ENCODE measurements around the gene SFT2D1.
A peak's percentile ranks its signal among the peaks of the same experiment; 100 is the strongest.

Gene SFT2D1

DNA sequence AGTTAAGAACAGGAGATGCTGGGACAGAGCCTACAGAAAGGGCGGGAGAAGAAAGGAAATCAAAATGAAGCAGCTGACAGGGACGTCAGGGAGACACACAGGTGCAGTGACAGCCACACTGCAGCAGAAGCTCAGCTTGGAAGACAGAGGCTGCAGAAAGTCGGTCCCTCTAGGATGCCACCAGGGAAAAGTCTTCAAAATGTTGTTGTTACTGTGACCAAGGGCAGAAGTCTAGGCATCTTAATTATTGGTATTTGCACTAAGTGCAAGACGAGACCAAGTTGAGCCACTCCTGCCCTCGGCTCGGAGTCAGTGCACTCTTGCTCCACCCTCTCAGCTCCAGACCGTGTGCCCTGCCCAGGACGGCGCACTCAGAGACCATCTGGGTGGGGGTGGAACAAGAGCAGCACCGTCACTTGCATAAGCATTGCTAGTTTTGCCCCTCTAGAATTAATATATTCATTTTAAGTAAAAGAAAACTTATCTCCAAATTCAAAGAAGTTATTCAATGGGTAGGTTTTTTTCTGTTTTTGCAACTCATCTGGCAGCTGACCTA is 36.7 kb downstream of the SFT2D1 start:
- no peak for DNase-seq

GRCh38 chr6:166304106-166304505 is 38.2 kb downstream of the SFT2D1 start:
- DNase-seq = no peak

GRCh38 chr6:166301611-166302529 is 40.5 kb downstream of the SFT2D1 start:
- no peak for DNase-seq

DNA sequence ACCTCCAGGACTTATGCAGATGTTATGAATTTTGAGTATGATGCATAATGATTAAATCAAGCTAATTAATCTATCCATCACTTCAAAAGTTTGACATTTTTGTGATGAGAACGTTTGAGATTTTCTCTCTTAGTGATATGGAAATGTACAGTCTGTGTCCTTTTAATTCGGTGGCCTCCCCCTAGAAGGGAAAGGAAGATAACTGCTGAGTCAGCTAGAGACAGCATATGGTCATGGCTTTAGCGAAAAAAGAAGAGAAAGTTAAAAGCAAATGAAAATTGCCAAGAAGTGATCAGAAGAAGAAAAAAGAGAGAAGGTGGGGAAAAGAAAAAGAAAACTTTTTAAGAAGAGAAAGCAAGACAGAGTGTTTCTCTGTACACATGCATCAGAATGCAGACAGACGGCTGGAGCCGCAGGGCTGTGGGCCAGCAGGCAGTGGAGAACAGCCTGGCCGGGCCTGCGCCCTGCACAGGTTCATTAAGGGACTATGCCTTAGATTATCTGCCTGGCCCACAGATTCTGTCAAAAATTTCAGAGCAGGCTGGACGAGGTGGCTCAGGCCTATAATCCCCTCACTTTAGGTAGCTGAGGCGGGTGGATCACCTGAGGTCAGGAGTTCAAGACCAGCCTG is 41.9 kb downstream of the SFT2D1 start:
- DNase-seq = no peak

GRCh38 chr6:166297606-166298005 is 44.7 kb downstream of the SFT2D1 start:
- no peak for DNase-seq

DNA sequence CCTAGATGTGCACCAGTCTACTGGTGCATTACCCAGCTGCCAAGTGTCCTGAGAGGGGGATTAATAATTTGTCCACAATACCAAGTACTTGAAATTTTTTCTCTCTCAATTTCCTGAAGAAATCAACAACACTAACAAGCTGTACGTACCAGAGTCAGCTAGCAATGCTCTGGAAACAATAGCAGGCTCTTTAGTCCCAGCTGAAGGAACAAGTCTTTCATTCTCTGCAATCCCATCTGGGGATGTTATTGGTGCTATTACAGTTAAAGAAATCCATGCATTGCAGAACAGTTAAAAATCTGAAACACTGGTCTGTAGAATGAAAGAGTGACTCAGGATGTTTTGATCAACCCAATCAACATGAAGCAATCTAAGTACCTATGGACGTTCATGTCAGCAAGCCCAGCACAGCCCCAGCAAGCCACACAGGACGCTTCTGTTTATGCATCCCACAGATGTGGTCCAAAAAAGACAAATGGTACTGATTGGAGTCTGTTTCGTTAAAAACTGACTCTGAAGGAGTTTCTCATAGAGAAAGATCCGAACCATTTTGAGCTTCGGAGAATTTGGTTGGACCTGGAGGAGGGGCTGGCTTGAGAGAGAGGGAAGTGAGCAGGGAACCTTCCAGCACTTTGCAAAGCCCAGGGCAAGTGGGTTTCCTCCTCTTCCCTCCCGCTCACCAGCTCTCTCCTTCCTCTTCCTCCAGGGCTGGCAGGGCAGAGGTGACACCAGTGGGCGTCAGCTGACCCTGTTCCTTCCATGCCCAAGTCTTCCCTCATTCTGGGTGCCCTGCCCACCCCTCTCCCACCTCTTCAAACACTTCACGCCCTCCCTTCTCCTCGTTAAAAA is 46.1 kb downstream of the SFT2D1 start:
- no peak for DNase-seq

- no peak for DNase-seq
These were observed 48.4 kb downstream of the SFT2D1 start for GRCh38 chr6:166293731-166294584.

DNA sequence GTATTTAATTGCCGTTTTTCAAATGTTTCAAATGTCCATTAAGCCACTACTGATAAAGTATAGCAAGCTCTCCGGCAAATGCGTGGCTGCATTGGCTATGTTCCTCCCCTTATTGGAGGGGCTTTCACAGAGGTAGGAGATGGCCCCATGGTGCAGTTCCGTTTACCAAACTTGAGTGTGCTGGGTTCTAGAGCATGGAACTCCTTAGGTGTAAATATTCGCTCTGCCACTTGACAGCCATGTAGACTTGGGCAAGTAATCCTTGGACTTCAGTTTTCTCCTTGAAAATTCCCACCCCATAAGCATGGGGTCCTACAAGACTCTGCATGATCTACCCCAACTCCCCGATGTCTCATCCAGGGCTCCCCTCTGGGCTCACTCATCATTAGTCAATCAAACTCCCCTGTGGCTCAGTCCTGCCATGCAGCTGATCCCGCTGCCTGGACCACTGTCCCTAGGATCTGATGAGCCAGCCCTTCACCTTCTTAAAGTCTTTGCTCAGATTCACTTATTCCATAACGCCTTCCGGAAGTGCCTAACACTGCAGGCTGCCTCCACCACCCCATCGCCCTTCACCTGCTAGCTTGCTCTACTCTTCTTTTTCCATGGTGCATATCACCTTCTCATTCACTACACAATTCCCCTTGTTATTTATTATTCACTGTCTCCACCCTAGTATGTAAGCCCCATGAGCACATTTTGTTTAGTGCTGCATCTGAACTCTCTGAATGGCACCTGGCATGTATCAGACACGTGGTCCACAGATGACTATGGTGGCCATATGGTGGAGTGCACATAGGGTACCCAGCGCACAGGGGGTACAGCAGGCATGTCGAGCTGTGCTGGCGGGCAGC is 52.9 kb downstream of the SFT2D1 start:
- DNase-seq = no peak

DNA sequence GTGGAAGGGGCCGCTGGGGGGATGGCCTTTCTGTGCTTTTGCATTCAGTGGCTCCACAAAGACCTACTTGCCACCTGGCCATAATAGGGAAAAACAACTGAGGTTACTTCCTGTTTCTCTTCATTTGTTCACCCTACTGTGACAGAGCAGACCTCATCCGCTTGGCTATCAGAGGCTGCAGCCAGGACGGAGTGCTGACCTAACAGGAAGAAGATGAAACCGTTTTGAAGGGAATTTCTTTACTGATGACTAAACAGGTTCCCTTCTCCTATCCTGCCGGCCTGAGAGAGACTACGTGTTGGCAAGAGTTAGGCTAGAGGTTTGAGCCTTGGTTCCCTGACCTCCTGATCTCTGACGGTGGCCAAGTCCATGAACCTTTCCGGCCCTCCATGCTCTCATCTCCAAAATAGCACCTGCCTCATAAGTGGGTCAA is 55.5 kb downstream of the SFT2D1 start:
- DNase-seq = no peak

GRCh38 chr6:166285233-166285632 is 57.1 kb downstream of the SFT2D1 start:
- no peak for DNase-seq

GRCh38 chr6:166284640-166285039 is 57.7 kb downstream of the SFT2D1 start:
- DNase-seq = no peak

DNA sequence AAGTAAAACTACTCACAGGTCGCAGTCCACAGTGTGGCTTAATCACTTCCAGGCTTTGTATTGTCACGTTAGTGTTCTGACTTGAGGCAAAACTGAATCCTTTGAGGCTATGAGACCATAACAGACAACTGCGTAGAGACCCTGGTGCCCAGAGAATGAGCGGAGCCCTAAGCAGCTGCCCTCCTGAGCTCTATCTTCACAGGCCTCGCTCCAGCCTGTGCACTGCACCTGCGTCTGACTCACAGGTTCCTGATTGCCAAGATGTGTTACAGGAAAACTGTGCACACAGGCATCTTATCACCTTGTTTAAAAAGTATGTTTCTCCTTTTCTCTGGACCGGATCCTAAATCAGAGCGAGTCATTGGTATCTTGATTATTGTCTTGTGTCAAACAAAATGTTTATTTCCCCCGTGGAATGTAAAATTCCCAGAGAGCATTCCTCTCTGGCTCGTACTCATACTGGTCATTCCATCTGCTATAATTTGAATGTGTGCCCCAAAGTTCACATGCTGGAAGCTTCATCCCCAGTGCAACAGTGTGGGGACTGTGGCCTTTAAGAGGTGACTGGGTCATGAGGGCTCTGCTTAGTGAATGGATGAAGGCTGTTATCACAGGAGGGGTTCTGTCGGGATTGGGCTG is 59.8 kb downstream of the SFT2D1 start:
- no peak for DNase-seq

DNA sequence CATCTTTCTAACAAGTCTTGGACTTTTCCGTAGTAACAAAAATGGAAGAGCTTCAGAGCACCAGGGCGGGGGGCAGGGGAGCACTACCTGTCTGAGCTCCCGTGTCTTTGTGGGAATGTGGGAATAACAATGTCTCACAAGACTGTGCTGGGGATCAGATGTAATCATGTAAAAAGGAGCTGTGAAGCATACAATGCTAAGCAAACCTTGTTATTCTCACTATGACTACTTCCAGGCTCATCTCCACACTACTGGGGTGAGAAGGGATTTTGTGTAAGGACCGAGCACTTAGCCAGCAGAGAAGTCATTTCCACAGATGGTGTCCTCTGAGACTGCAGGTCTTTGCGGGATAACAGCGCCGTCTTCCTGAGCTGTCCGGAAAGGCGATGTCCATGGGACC is 61.2 kb downstream of the SFT2D1 start:
- DNase-seq = no peak

DNA sequence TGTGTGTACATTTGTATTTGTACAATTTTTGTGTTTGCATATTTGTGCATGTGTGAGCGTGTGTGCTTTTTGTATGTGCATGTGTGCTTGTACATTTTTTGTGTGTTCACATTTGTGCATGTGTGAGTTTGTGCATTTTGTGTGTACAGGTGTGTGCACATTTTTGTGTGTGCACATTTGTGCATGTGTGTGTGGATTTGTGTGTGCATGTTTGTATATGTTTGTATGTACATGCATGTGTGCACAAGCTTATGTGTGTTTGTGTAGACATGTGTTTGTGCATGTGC is 63.0 kb downstream of the SFT2D1 start:
- DNase-seq = no peak

DNA sequence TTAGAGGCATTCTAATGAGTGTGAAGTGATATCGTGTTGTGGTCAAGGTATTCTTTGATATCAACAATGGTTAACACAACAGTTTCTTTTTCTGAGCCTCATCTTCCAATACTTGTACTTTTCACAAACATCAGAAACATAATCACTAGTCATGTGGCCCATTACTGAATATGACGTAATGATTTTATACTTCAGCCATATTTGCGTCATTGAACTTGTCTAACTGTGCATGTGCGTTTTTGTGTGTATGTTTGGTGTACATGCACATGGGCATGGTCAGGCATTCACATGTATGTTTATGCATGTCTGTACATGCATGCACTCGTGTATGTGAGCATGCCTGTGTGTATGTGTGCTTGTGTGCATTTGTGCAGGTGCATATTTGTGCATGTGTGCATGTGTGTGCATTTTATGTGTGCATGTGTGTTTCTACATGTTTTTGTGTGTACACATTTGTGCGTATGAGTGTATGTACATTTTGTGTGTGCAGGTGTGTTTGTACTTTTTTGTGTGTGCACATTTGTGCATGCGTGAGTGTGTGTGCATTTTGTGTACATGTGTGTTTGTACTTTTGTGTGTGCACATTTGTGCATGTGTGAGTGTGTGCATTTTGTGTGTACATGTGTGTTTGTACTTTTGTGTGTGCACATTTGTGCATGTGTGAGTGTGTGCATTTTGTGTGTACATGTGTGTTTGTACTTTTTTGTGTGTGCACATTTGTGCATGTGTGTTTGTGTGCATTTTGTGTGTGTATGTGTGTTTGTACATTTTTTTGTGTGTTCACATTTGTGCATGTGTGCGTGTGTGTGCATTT is 63.6 kb downstream of the SFT2D1 start:
- DNase-seq = no peak

DNA sequence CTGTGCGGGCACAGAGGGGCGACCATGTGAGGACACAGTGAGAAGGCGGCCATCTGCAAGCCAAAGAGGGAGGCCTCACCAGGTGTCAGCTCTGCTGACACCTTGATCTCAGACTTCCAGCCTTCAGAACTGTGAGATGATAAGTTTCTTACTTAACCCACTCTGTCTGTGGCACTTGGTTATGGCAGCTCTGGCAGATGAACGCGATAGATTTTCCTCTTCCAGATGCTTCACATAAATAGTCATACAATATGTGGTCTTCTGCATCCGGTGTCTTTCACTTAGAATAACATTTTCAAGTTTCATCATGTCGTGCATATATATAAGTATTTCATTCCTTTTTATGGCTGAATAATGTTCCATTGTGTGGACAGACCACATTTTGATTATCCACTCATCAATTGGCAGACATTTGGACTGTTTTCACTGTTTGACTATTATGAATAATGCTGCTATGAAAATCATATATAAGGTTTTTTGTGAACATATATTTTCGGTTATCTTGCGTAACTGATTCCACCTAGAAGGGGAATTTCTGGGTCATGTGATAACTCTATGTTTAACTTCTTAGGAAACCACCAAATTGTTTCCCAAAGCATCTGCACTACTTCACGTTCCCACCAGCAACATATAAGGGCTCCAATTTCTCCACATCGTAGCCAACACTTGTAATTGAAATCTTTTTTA is 64.3 kb downstream of the SFT2D1 start:
- no peak for DNase-seq

DNA sequence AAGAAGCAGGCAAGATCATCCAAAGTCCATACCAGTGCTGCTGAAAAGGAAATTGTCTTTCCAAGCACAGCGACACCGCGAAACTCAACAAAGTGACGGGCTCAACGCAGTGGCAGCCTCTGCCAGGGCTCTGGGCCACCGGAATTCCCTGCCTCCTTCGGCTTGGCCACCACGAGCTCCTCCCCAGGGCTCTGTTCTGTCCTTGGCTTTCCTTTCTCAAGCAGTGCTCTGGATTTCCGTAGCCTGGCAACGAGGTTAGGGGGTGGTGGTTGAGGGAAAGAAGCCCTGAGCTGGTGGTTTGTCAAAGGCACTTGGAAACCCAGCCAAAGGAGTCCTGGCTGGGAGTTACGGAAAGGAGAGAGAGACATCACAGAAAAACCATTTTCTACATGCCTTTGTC is 65.3 kb downstream of the SFT2D1 start:
- DNase-seq = peak; percentile 78

- DNase-seq = peak; percentile 20
These were observed 66.6 kb downstream of the SFT2D1 start for GRCh38 chr6:166275714-166276166.

DNA sequence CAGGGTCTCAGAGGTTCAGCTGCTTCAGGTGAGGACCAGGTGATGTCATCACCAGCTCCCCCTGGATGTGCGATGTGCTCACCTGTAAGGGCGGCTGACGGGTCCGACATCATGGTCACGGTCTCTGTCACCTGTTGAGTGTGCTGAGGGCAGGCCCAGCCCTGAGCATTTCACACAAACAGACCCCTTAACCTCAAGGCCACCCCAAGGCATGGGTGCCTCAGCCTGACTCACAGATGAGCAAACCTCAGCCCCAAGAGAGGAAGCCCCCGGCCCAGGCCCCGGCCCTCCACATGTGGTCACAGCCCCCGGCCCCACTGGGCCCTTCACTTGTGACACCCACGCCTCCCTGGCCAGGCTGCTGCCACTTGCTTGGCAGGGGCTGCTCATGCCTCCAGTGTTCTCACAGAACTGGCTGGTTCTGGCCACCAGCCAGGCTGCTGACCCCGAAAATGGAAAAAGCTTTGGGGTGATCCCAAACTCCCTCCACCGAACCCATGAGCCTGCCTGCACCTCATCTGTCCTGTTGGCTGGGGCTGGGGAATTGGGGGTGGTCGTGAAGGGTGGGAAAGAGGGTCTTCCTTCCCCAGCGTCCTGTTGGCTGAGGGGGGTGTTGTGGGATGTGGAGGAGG is 67.5 kb downstream of the SFT2D1 start:
- no peak for DNase-seq
